Measurements from ENCODE around the gene CLEC1A.

- TF ChIP-seq CTCF (IDR thresholded peaks at IDR 0.05) (no peak), POLR2AphosphoS5 (IDR thresholded peaks at IDR 0.05) (no peak), POLR2A (IDR thresholded peaks at IDR 0.05) (no peak)
These were observed 67.5 kb downstream of the CLEC1A start for GRCh38 chr12:10031321-10031720.
